HG03378 (cell line): ENCODE data around the gene GPD1L.
"Not testable (repeated sequence)": the region's sequence is repeated elsewhere in the genome, so short reads cannot be mapped to it uniquely, and the experiment has no call there.

Experiments used
- ATAC-seq: cut with Tn5 transposase; IDR thresholded peaks from one replicate; pipeline ENCODE4 v1.9.1; 2021; ENCODE audit warnings: mild to moderate bottlenecking, moderate library complexity; ENCODE audit not compliant: unreplicated experiment

GPD1L gene

DNA sequence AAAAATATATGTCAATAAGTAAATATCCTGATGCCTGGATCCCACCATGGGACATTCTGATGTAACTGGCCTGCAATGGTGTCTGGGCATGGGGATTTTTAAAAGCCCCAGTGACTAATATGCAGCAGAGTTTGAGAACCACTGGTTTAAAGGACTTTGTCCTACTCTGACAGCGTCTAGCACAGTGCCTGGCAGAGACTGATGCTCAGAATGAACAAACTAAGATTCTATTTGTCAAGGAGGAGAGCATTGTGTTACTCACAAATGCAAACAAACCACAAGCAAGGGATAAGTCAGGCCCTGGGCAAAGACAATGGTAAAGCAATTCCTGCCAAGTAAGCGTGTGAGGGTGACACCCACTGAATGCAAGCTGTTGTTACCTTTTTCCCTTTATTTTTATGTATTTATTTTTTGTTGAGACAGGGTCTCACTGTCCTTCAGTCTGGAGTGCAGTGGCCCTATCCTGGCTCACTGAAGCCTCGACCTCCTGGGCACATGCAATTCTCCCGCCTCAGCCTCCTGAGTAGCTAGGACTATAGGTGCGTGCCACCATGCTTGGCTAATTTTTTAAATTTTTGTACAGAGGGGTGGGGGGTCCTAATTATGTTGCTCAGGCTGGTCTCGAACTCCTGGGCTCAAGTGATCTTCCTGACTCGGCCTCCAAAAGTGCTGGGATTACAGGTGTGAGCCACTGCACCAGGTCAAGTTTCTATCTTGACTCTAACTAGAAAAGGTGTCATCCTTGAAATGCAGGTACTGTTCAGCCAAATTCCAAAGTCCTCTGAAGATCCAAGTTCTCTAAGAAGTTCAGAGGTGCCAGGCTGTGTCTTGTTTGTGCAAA is 909 bp upstream of the GPD1L start:
- no peak for ATAC-seq

DNA sequence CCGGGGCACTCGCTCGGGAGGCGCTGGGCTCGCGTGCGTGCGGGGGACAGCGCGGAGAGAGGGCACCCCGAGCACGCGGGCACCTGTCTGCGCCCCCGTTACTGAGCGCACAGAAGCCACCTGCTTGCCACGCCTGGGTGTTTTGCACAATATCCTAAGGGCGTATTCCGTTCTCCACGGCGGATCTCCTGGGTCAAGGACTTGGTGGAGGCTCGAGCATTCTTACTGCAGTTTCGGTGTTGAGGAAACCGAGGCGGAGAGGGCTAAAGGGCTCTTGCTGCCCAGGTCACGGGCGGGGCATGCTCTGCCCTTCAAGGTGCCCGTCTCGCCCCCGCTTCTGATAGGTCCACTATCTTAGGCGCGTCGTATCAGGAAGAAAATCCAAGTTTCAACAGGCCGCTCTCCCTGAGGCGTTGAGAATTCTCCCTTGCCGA is 526 bp downstream of the GPD1L start:
- no peak for ATAC-seq

DNA sequence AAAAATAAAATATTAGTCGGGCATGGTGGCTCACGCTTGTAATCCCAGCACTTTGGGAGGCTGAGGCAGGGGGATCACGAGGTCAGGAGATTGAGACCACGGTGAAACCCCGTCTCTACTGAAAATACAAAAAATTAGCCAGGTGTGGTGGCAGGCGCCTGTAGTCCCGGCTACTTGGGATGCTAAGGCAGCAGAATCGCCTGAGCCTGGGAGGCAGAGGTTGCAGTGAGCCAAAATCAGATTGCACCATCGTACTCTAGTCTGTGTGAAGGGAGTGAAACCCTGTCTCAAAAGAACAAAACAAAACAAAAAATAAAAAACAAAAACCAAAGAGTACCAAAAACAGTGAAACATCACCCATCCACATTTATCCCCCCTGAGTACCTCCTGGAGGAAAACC is 1.8 kb downstream of the GPD1L start:
- not testable (repeated sequence) for ATAC-seq

DNA sequence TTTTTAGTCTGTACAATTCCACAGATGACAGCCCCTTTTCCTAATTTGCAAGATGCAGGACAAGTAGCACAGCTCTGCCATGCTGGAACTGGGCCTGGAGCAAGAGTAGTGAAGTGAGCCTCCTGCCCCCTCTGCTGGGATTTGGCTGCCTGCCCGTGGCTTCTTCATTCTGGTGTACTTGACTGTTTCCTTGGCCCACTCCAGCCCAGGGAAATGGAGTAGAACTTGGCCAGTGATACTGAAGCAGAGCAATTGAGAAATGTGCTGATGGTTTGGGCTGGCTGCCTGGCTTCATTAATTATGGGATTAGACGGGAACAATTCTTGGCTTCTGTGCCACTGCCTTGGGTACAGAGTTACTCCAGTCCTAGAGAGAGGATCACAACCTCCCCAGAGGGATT is 2.8 kb downstream of the GPD1L start:
- no peak for ATAC-seq

DNA sequence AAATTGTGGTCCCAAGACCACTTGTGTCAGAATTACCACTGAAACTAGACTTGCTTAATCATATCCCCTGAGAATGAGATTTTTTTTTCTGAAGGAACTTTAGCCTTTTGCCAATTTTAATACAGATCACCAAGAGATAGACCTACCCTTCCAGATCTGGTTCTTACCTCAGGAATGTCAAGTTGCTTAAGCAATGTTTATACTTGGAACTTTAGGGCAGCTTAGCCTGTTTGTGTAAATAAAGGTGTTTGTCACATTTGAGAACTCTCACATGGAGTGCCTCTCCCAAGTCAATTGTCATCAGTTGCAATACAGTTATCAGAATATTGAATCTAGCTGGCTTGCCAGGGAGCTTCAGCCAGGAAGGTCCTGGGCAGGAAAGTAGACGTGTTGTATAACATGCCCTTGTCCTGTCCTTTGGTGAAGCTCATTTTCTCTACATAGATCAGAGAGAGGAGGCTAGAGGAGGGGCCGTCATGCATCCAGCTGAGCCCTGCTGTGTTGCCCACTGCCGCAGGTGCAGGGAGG is 3.9 kb downstream of the GPD1L start:
- no peak for ATAC-seq

DNA sequence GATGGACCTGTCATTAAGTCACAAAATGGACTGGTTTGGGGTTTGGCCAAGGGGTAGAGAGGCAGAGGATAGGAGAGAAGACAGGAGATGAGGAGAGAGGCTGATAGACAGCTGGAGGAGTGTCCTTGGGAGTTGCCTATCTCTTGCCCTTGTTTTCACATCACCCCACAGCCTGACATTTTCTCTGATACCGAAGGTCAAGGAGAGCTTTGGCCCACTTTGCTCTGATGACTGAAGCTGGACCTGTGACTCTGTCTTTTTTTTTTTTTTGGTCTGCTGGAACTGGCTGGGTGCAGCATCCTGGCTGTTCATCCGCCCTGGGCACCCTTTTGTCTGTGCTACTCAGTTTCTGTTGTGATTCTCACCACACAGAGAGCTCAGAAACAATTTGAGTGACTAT is 5.1 kb downstream of the GPD1L start:
- ATAC-seq, result no peak

DNA sequence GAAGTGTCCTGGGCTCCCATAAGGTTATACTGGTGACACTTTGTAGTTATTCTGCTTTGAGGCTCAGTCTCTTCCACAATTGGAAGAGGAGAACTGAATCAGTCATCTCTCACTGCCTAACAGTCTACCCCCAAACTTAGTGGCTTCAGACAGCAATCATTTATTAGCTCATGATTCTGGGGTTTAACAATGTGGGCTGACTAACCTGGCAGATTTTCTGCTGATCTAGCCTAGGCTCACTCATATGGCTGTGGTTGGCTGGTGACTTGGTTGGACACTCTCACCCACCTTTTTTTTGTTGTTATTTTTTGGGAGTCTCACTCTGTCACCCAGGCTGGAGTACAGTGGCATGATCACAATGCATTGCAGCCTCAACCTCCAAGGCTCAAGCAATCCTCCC is 7.1 kb downstream of the GPD1L start:
- no peak for ATAC-seq

DNA sequence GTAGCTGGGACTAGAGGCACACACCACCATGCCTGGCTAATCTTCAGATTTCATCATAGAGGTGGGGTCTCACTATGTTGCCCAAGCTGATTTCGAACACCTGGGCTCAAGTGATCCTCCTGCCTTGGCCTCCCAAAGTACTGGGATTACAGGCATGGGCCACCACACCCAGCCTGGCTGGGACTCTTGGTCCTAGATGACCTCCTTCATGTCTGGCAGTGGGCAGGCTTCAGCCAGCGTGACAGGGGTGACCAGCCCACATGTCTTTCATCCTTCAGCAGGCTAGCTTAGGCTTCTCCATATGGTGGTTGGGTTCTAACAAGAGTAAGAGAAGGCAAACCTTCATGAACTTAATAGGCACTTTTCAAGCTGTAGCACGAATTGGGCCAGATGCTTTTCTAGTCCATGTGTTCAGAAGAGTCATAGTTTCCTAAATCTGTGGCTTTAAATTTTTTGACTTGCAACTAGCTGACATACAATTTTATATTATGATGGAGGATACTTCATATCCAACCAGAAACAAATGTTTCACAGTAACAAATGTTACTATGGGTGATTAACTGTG is 7.6 kb downstream of the GPD1L start:
- no peak for ATAC-seq

DNA sequence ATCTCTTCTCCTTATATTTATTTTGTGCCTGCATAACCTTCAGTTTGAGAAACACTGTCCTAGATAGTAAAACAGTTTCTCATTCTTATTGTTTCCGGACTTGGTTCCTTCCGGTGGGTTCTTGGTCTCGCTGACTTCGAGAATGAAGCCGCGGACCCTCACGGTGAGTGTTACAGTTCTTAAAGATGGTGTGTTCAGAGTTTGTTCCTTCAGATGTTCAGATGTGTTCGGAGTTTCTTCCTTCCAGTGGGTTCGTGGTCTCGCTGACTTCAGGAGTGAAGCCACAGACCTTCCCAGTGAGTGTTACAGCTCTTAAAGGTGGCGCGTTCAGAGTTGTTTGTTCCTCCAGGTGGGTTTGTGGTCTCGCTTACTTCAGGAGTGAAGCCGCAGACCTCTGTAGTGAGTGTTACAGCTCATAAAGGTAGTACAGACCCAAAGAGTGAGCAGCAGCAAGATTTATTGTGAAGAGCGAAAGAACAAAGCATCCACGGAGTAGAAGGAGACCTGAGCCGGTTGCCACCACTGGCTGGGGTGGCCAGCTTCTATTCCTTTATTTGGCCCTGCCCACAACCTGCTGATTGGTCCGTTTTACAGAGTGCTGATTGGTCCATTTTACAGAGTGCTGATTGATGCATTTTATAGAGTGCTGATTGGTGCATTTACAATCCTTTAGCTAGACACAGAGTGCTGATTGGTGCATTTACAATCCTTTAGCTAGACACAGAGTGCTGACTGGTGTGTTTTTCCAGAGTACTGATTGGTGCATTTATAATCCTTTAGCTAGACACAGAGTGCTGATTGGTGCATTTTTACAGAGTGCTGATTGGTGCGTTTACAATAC is 8.3 kb downstream of the GPD1L start:
- not testable (repeated sequence) for ATAC-seq

DNA sequence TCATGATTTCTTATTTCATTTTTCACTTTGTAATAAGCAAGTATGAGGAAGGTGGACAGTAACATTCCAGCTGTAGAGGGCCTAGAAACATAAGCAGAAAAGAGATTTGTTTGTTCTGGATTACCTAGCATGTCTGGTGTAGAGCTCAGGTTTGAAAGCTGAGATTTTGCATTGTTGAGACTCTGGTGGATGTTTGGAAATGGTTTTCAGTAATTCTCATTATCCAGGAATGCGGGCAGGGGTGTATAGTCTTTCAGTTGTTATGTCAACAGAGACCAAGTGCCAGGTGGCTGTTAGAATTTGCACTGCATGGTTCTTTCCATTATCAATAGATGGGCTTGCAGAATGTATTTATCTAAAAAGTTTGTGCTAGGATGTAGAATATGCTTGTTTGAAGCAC is 10.9 kb downstream of the GPD1L start:
- ATAC-seq, result no peak

DNA sequence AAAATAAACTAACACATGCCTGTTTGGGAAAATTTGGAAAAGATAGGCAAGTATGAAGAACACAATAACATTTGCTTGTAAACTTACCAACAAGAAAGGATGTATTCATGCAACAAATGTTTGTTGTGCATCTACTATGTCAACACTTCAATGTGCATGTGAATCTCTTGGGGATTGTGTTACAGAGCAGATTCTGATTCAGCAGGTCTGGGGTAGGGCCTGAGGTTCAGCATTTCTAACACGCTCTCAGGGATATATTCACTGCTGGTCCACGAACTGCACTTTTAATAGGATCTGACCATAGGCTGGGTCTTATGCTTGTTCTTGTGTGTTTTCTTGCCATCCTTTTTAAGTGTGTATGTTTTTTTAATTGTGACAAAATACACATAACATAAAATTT is 11.8 kb downstream of the GPD1L start:
- no peak for ATAC-seq

DNA sequence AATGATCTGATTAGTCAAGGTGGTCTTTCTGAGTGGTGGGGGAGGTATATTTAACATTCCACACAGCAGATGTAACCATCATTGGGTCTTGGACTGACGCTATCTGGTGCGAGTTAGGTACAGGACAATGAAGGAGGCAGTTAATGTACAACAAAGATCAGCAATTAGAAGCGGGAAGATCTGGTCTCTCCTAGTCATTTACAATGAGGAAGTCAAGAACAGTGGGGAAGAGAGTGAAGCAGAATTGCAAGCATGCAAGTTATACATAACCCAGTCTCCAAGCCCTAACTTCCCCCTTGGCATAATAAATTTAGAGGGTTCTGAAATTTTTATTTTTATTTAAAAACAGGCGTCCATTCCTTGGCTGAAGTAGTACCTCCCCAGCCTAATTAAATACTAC is 14.1 kb downstream of the GPD1L start:
- no peak for ATAC-seq

DNA sequence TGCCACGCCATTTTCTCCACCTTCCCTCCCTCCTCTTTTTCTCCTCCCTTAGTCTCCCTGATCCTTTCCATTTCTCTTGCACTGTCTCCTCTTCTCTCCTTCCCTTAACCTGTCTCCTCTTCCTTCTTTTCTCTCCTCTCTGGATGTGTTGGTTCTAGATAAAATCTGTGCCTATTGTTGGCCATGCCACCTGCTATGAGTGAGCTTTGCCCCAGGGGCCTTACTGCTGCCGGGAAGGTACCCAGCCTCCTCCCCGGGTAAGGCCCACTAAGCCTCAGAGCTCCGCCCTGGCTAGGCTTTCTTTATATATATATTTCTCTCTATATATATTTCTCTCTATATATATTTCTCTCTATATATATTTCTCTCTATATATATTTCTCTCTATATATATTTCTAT is 14.7 kb downstream of the GPD1L start:
- no peak for ATAC-seq

DNA sequence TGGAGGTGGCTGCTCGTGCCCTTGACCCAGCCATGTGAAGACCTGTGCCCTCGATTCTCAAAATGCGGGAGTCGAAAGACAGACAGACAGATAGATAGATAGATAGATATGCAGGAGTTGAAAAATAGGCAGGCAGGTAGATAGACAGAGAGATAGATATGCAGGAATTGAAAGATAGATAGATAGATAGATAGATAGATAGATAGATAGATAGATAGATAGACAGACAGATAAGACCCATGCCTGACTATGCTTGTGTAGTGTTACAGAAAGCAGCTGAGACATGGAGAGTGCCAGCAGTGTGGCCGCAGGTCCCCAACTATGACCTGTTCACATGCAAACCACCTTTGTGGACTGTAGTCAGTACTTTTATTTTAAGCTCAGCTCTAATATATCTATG is 17.2 kb downstream of the GPD1L start:
- no peak for ATAC-seq

DNA sequence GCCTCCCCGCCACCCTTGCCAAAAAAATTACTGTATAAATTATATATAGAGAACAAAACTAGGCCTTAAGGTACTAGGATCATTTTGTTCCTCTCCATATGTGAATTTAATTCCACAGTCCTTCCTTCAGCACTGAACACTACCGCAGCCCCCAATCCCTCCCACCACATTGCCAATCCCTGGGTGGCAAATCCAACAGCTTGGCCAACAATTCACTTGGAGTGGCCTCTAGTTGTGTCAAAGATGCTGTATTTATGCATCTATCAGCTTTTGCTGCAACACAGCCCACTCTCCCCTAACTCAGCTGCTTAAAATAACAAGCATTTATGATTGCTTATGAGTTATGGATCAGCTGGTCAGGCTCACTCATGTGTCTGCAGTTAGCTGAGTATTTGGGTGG is 18.6 kb downstream of the GPD1L start:
- ATAC-seq, result no peak

DNA sequence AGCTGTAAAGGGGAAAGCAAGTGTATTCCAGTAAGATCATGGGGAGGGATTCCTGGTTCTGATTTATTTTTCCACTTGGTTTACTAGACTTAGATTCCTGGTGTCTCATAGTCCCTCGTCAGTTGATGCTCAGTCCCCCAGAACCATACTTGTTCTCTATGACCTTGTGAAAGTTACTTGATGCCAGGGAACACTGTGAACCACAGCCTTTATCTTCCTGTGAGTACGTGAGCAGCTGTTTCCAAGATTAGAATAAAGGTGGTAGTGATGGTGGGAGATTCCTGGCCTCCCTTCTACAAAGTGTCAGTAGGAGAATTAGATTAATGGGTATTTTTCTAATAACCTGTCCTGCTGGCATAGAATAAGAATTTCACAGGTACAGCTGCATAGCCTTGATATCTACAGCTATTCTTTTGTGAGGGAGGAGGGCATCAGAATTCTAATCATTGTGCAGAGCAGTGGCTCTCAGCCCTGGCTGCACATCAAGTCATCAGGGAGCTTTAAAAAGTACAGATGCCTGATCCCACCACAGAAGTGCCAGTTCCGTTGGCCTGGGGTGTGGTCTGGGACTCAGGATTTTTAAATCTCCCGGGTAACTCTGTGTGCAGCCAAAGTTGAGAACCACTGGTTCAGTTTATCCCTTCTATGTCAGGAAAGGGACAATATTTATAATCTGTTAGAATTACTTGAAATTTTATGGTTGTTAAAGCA is 20.0 kb downstream of the GPD1L start:
- ATAC-seq, result no peak

DNA sequence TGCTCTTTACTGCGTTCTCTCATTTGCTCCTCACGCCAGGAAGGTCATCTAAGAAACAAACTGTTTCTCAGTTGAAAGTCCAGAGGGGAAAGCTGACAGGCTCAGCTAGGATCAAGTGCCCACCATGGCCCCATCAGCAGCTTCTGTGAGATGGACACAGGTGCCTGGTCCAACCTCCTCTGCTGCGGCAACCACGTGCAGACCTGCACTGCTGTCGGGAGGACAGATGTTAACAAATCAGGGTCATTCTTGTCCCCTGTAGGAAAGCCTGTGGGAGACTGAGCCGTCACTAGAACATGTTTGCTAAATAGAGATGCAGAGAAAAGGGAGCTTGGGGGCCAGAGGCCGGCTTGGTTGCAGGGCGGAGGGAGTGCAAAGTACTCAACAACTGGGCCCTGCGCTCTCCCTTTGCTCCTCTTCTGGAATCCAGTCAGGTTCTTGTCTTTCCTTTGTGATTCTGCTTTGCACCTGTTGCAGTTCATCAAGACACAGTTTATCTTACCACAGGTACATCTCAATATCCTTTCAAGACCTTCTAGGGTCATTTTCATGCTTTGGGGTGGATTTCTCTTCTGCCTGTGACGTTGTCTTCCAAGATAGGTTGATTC is 20.9 kb downstream of the GPD1L start:
- no peak for ATAC-seq

DNA sequence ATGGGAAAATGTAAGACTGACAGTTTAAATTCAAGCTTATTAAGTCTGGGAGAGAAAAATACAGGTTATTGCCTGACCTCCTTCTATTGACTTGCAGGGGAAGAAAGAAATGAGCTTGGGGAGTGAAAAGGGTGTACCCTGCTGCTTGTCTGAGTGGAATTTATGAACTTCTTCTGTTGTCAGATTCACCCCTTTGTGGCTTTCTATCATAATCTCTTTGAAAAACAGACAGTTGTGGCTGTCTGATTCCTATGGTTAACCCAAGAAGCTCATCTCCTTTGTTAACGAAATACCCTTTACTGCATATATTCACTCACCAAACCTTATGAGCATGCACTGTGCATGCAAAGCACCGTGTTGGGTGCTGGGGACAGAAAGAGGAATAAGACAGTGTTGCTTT is 22.5 kb downstream of the GPD1L start:
- ATAC-seq, result no peak

DNA sequence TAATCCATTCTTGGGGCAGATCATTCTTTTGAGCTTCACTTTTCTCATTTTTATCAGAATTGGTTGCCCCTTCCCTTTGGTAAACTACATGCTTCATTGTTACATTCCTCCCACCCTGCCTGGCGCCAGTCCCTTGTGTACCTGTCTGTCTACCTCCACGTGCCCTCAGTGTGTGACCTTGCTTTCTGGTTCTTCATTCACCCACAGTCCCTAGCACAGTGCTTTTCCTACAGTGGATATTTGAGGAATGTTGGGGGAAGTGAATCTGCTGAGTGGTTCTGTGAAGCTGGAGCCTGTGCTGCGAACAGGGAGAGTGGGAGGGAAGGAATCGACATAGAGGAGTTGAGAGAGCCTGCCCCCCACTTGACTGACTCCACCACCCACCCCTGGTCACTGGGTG is 23.4 kb downstream of the GPD1L start:
- no peak for ATAC-seq

DNA sequence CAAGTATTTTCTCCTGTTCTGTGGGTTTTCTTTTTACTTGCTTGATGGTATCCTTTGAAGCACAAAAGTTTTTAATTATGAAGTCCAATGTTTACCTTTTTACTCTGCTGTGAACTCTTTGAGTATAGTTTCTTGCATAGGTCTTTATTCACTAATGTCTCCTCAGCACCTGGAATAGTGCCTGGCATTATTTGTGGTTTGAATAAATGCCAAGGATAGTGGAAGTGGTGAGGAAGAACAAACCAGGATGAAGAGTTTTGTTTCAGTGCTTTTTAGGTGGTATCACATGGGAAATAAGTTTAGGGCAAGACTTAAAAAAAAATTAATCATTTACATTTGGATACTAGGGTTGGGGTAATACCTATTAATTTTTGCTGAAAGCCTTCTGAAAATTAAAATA is 25.7 kb downstream of the GPD1L start:
- ATAC-seq, result no peak

DNA sequence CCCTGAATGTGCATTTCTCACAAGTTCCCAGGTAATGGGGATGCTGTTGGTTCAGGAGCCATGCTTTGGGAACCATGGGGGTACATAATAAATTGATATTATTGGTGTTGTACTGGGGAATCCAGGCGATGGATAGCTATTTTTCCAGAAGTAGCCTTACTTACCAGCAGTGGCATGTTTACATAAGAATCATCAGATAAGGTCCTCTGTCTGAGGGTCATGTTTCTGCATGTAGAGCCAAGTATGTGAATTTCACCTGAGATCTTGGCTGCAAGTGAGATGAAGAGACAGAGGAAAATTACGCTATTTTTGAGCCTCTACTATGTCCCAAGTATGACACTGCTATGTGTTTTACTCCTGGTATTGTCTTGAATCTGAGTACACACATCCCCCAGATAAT is 26.3 kb downstream of the GPD1L start:
- ATAC-seq, result no peak
